ENCODE data around the gene SERPINB7. TPM values are rescaled to one million over a fixed set of nuclear protein-coding genes. Genes with fewer than 3 reads are reported as not detected.

The SERPINB7 gene
- total and polyA plus RNA-seq, 2 donors from 2014 or later, result 0.45 to 0.47 TPM

DNA sequence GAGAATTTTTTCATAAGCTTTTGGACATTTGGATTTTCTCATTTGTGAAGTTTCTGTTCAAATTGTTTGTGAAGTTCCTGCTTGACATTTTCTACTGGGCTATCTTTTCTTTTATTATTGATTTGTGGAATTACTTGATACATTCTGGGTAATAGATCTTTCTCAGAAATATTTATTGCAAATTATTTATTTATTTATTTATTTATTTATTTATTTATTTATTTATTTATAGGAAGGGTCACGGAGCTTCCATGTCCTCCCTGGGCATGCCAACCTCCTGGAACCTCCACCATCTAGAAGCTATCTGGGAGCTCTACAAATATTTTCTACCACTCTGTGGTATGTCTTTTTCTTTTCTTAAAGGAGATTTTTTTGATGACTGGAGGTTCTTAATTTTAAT, 25.7 kb upstream of the SERPINB7 start:
- Histone ChIP-seq H3K4me3 (ENCODE audit: low read length in 3 of 3) (no peak overlapping the region), H3K4me1 (ENCODE audit: control insufficient read depth in 2 of 3, insufficient read depth in 2 of 3, low read depth in 1 of 3, low read length in 3 of 3) (peaks cover 0 to 5% (median 0%) of the 10 kb centered on the region in 3 donors), H3K9me3 (ENCODE audit: control insufficient read depth in 2 of 3, insufficient read depth in 1 of 3, low read length in 3 of 3) (no peaks in the 10 kb centered on the region), H3K27me3 (ENCODE audit: control insufficient read depth, insufficient read depth, low read length) (no peaks in the 10 kb centered on the region), H3K27ac (ENCODE audit: low read depth in 2 of 2, low read length in 2 of 2) (no peak overlapping the region), H3K36me3 (ENCODE audit: control insufficient read depth in 2 of 3, insufficient read depth in 3 of 3, low read length in 3 of 3) (no peaks in the 10 kb centered on the region), H3K9ac (ENCODE audit: low read length in 3 of 3) (no peak overlapping the region)
- DNase-seq (no peak), FAIRE-seq (no peak)
- intact Hi-C loops (cut with DNase I), result no loop called here
- no peak for TF ChIP-seq CTCF (IDR thresholded peaks at IDR 0.05; ENCODE audit: borderline replicate concordance, extremely low read depth, insufficient read depth)

GRCh38 chr18:63752636-63753035, 22.6 kb upstream of the SERPINB7 start:
- H3K9ac ChIP-seq (ENCODE audit: low read length in 3 of 3), result no peak overlapping the region
- H3K4me1 ChIP-seq (ENCODE audit: control insufficient read depth in 2 of 3, insufficient read depth in 2 of 3, low read depth in 1 of 3, low read length in 3 of 3), result peaks cover 0 to 9% (median 0%) of the 10 kb centered on the region in 3 donors
- no peak overlapping the region for H3K27ac ChIP-seq (ENCODE audit: low read depth in 2 of 2, low read length in 2 of 2)
- DNase-seq (no peak), FAIRE-seq (no peak)
- intact Hi-C loops (cut with DNase I), result no loop called here
- H3K9me3 ChIP-seq (ENCODE audit: control insufficient read depth in 2 of 3, insufficient read depth in 1 of 3, low read length in 3 of 3), result no peaks in the 10 kb centered on the region
- no peaks in the 10 kb centered on the region for H3K36me3 ChIP-seq (ENCODE audit: control insufficient read depth in 2 of 3, insufficient read depth in 3 of 3, low read length in 3 of 3)
- no peak for TF ChIP-seq CTCF (IDR thresholded peaks at IDR 0.05; ENCODE audit: borderline replicate concordance, extremely low read depth, insufficient read depth)
- no peak overlapping the region for H3K4me3 ChIP-seq (ENCODE audit: low read length in 3 of 3)
- no peaks in the 10 kb centered on the region for H3K27me3 ChIP-seq (ENCODE audit: control insufficient read depth, insufficient read depth, low read length)

DNA sequence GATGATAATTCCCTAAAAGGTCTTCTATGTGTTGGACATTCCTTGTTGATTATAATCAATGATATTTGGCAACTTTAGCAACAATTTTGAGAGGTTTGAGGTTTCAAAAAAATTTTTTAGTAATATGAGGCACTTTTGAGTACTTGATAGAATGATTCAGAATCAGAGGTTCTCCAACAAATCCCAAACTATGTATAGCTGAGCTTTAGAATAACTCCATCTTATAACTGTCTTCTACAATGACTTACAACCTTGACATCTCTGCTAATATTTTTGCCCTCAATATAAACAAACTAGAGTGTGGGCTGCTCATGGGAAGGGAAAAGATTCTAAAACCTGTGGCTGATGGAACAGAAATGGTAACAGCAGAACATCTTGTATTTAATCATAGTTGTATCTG, 21.5 kb upstream of the SERPINB7 start:
- H3K9ac ChIP-seq (ENCODE audit: low read length in 3 of 3), result no peak overlapping the region
- H3K27ac ChIP-seq (ENCODE audit: low read depth in 2 of 2, low read length in 2 of 2), result no peak overlapping the region
- no peak for DNase-seq
- no peak for FAIRE-seq
- H3K4me3 ChIP-seq (ENCODE audit: low read length in 3 of 3), result no peak overlapping the region
- peaks cover 0 to 9% (median 0%) of the 10 kb centered on the region in 3 donors for H3K4me1 ChIP-seq (ENCODE audit: control insufficient read depth in 2 of 3, insufficient read depth in 2 of 3, low read depth in 1 of 3, low read length in 3 of 3)
- no peaks in the 10 kb centered on the region for H3K36me3 ChIP-seq (ENCODE audit: control insufficient read depth in 2 of 3, insufficient read depth in 3 of 3, low read length in 3 of 3)
- no peaks in the 10 kb centered on the region for H3K27me3 ChIP-seq (ENCODE audit: control insufficient read depth, insufficient read depth, low read length)
- intact Hi-C loops (cut with DNase I), result no loop called here
- TF ChIP-seq CTCF (IDR thresholded peaks at IDR 0.05; ENCODE audit: borderline replicate concordance, extremely low read depth, insufficient read depth), result no peak
- H3K9me3 ChIP-seq (ENCODE audit: control insufficient read depth in 2 of 3, insufficient read depth in 1 of 3, low read length in 3 of 3), result no peaks in the 10 kb centered on the region

GRCh38 chr18:63757541-63757940, 17.7 kb upstream of the SERPINB7 start:
- TF ChIP-seq CTCF (IDR thresholded peaks at IDR 0.05; ENCODE audit: borderline replicate concordance, extremely low read depth, insufficient read depth), result no peak
- H3K4me3 ChIP-seq (ENCODE audit: low read length in 3 of 3), result no peak overlapping the region
- intact Hi-C loops (cut with DNase I), result no loop called here
- DNase-seq (no peak), FAIRE-seq (no peak)
- no peaks in the 10 kb centered on the region for H3K36me3 ChIP-seq (ENCODE audit: control insufficient read depth in 2 of 3, insufficient read depth in 3 of 3, low read length in 3 of 3)
- no peaks in the 10 kb centered on the region for H3K27me3 ChIP-seq (ENCODE audit: control insufficient read depth, insufficient read depth, low read length)
- H3K27ac ChIP-seq (ENCODE audit: low read depth in 2 of 2, low read length in 2 of 2), result no peak overlapping the region
- H3K9me3 ChIP-seq (ENCODE audit: control insufficient read depth in 2 of 3, insufficient read depth in 1 of 3, low read length in 3 of 3), result peaks cover 0 to 5% (median 2%) of the 10 kb centered on the region in 3 donors
- peaks cover 0 to 4% (median 0%) of the 10 kb centered on the region in 3 donors for H3K4me1 ChIP-seq (ENCODE audit: control insufficient read depth in 2 of 3, insufficient read depth in 2 of 3, low read depth in 1 of 3, low read length in 3 of 3)
- H3K9ac ChIP-seq (ENCODE audit: low read length in 3 of 3), result no peak overlapping the region

Data from kidney (tissue), 14 donors.